Karpas-422 (cell line): ENCODE results near the gene JUND. TPM values are rescaled to one million over a fixed set of nuclear protein-coding genes. Genes with fewer than 3 reads are reported as not detected.
A peak's percentile ranks its signal among the peaks of the same experiment; 100 is the strongest.

ENCODE experiments used
- DNase-seq: peaks from one replicate; pipeline ENCODE4 v3.0.0-alpha.2; 2015
- H2AFZ ChIP-seq: fragments of 200-600 bp; sonication (generic); 2 replicates; pipeline ENCODE4 v1.6.1; 2014; ENCODE audit warnings: antibody characterized with exemption, low read length, mixed read lengths
- H3K27ac ChIP-seq: fragments of 200-600 bp; sonication (generic); 2 replicates; pipeline ENCODE4 v1.5.1; 2014; ENCODE audit warnings: mild to moderate bottlenecking, low read length, moderate library complexity
- H3K27me3 ChIP-seq: fragments of 200-600 bp; sonication (generic); 2 replicates; pipeline ENCODE4 v1.6.1; 2014; ENCODE audit warnings: low read length, mixed read lengths
- H3K36me3 ChIP-seq: fragments of 200-600 bp; sonication (generic); 2 replicates; pipeline ENCODE4 v1.6.1; 2014; ENCODE audit warnings: low read length, mixed read lengths; ENCODE audit not compliant: insufficient read depth
- H3K4me1 ChIP-seq: fragments of 200-600 bp; sonication (generic); 2 replicates; pipeline ENCODE4 v1.6.1; 2014; ENCODE audit warnings: mild to moderate bottlenecking, low read length, mixed read lengths
- H3K4me2 ChIP-seq: fragments of 200-600 bp; sonication (generic); 2 replicates; pipeline ENCODE4 v1.6.1; 2014; ENCODE audit warnings: low read length, low read depth, mild to moderate bottlenecking; ENCODE audit not compliant: poor library complexity, severe bottlenecking
- H3K4me3 ChIP-seq: fragments of 200-600 bp; sonication (generic); 2 replicates; pipeline ENCODE4 v1.5.1; 2014; ENCODE audit warnings: mild to moderate bottlenecking, antibody characterized with exemption, low read length, mixed read lengths
- H3K79me2 ChIP-seq: fragments of 200-600 bp; sonication (generic); 2 replicates; pipeline ENCODE4 v1.6.1; 2014; ENCODE audit warnings: mild to moderate bottlenecking, low read length, mixed read lengths
- H3K9ac ChIP-seq: fragments of 200-600 bp; sonication (generic); 2 replicates; pipeline ENCODE4 v1.6.0; 2014; ENCODE audit warnings: low read length
- H3K9me2 ChIP-seq: fragments of 200-600 bp; sonication (generic), shearing (Covaris generic); replicated peaks from 2 replicates; pipeline ENCODE4 v1.6.0; 2014; ENCODE audit warnings: mild to moderate bottlenecking, low read length, moderate library complexity; ENCODE audit not compliant: insufficient read depth
- H3K9me3 ChIP-seq: fragments of 300-700, 200-600 bp; sonication (generic); 2 replicates; pipeline ENCODE4 v1.6.1; 2014; ENCODE audit warnings: low read length, mixed read lengths
- H4K20me1 ChIP-seq: fragments of 200-600 bp; sonication (generic); 2 replicates; pipeline ENCODE4 v1.6.1; 2014; ENCODE audit warnings: mild to moderate bottlenecking, antibody characterized with exemption, low read length, low read depth; ENCODE audit not compliant: insufficient read depth
- total RNA-seq: library from RNA; depleted of rRNA; stranded (reverse); fragments of >200 nt; shearing (Covaris generic); gene quantifications from 2 replicates; pipeline ENCODE4 v1.2.3, GENCODE V29; 2014; ENCODE audit warnings: low replicate concordance

Gene JUND
- total RNA-seq, 1 experiment from 2014 or later, result 69.5 TPM

DNA sequence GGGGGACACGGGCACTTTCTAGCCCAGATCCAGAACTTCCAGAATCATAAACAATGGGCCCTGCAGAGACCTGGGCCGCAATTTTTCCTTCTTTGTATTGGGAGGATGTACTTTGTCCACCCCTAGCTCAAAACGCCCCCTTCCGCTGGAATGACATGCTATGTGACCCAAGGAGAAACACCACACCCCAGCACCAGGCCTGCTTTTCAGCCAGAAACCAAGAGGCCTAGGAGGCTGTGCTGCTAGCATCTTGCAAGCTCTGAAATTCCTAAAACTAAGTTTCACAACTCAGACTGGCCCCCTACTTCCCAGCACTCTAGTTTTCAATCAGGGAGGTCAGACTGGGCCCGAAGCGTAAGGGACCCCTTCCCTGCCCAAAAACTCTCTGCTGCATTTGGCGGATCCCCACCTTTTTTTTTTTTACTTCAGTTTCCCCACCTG is 40.9 kb upstream of the JUND start:
- peaks cover 34% of the 10 kb centered on the region for H3K79me2 ChIP-seq

GRCh38 chr19:18321734-18322102 is 40.3 kb upstream of the JUND start:
- peaks cover 34% of the 10 kb centered on the region for H3K79me2 ChIP-seq
- H3K4me1 ChIP-seq, result peaks cover 20% of the 10 kb centered on the region
- no peak overlapping the region for H2AFZ ChIP-seq
- no peaks in the 10 kb centered on the region for H3K36me3 ChIP-seq
- H3K9me2 ChIP-seq, result no peaks in the 10 kb centered on the region
- no peak for DNase-seq
- H3K9me3 ChIP-seq, result no peaks in the 10 kb centered on the region
- no peaks in the 10 kb centered on the region for H4K20me1 ChIP-seq
- peak overlapping the region; percentile 95 for H3K9ac ChIP-seq
- H3K4me2 ChIP-seq, result peak overlapping the region; percentile 93
- H3K27me3 ChIP-seq, result no peaks in the 10 kb centered on the region
- peak overlapping the region; percentile 80 for H3K27ac ChIP-seq
- peak overlapping the region; percentile 91 for H3K4me3 ChIP-seq

More for the DNA sequence above, 40.9 kb upstream of the JUND start:
- peaks cover 19% of the 10 kb centered on the region for H3K4me1 ChIP-seq
- no peak overlapping the region for H2AFZ ChIP-seq
- DNase-seq, result peak; percentile 84
- H3K9me2 ChIP-seq, result no peaks in the 10 kb centered on the region
- no peaks in the 10 kb centered on the region for H3K36me3 ChIP-seq
- H3K4me3 ChIP-seq, result peak overlapping the region; percentile 91
- H3K9ac ChIP-seq, result peak overlapping the region; percentile 95
- peak overlapping the region; percentile 80 for H3K27ac ChIP-seq
- peak overlapping the region; percentile 93 for H3K4me2 ChIP-seq
- no peaks in the 10 kb centered on the region for H3K27me3 ChIP-seq
- H4K20me1 ChIP-seq, result no peaks in the 10 kb centered on the region
- H3K9me3 ChIP-seq, result no peaks in the 10 kb centered on the region

- no peaks in the 10 kb centered on the region for H3K9me3 ChIP-seq
- no peaks in the 10 kb centered on the region for H3K9me2 ChIP-seq
- H3K4me3 ChIP-seq, result peak overlapping the region; percentile 91
- peaks cover 26% of the 10 kb centered on the region for H3K4me1 ChIP-seq
- H3K36me3 ChIP-seq, result no peaks in the 10 kb centered on the region
- H3K9ac ChIP-seq, result peak overlapping the region; percentile 95
- H3K4me2 ChIP-seq, result peak overlapping the region; percentile 93
- H4K20me1 ChIP-seq, result no peaks in the 10 kb centered on the region
- H3K27ac ChIP-seq, result 0 out of 2 replicates have a peak overlapping the region, but pooled peaks have one; percentile 80
- H2AFZ ChIP-seq, result no peak overlapping the region
- H3K79me2 ChIP-seq, result peaks cover 37% of the 10 kb centered on the region
- no peaks in the 10 kb centered on the region for H3K27me3 ChIP-seq
- no peak for DNase-seq
These were observed 39.7 kb upstream of the JUND start for GRCh38 chr19:18320865-18321733.

- Histone ChIP-seq H3K4me3 (no peak overlapping the region), H3K79me2 (peaks cover 37% of the 10 kb centered on the region), H3K27ac (no peak overlapping the region), H3K4me1 (peaks cover 27% of the 10 kb centered on the region), H3K4me2 (no peak overlapping the region), H4K20me1 (no peaks in the 10 kb centered on the region), H2AFZ (no peak overlapping the region), H3K27me3 (no peaks in the 10 kb centered on the region), H3K9ac (no peak overlapping the region), H3K9me2 (no peaks in the 10 kb centered on the region), H3K36me3 (no peaks in the 10 kb centered on the region), H3K9me3 (no peaks in the 10 kb centered on the region)
- DNase-seq, result no peak
These were observed 38.2 kb upstream of the JUND start for GRCh38 chr19:18319591-18320135.

GRCh38 chr19:18317961-18318800 is 36.8 kb upstream of the JUND start:
- H3K9me2 ChIP-seq, result no peaks in the 10 kb centered on the region
- no peaks in the 10 kb centered on the region for H3K27me3 ChIP-seq
- H3K9ac ChIP-seq, result no peak overlapping the region
- H3K36me3 ChIP-seq, result no peaks in the 10 kb centered on the region
- H3K79me2 ChIP-seq, result peaks cover 37% of the 10 kb centered on the region
- H3K4me2 ChIP-seq, result no peak overlapping the region
- DNase-seq, result no peak
- no peak overlapping the region for H3K4me3 ChIP-seq
- H3K27ac ChIP-seq, result no peak overlapping the region
- no peaks in the 10 kb centered on the region for H4K20me1 ChIP-seq
- H3K9me3 ChIP-seq, result no peaks in the 10 kb centered on the region
- H2AFZ ChIP-seq, result no peak overlapping the region
- H3K4me1 ChIP-seq, result peaks cover 20% of the 10 kb centered on the region

- peaks cover 8% of the 10 kb centered on the region for H3K4me1 ChIP-seq
- no peak overlapping the region for H2AFZ ChIP-seq
- H4K20me1 ChIP-seq, result no peaks in the 10 kb centered on the region
- no peak for DNase-seq
- H3K79me2 ChIP-seq, result 0 out of 2 replicates have a peak, but pooled peaks cover 3% of the 10 kb centered on the region
- H3K36me3 ChIP-seq, result no peaks in the 10 kb centered on the region
- H3K27me3 ChIP-seq, result no peaks in the 10 kb centered on the region
- no peak overlapping the region for H3K9ac ChIP-seq
- H3K27ac ChIP-seq, result no peak overlapping the region
- H3K4me2 ChIP-seq, result no peak overlapping the region
- no peaks in the 10 kb centered on the region for H3K9me2 ChIP-seq
- H3K9me3 ChIP-seq, result no peaks in the 10 kb centered on the region
- no peak overlapping the region for H3K4me3 ChIP-seq
These were observed 32.0 kb upstream of the JUND start for GRCh38 chr19:18313398-18313797.

- Histone ChIP-seq H2AFZ (no peak overlapping the region), H3K4me3 (no peak overlapping the region), H3K9ac (no peak overlapping the region), H3K36me3 (no peaks in the 10 kb centered on the region), H3K27ac (no peak overlapping the region), H3K79me2 (0 out of 2 replicates have a peak, but pooled peaks cover 3% of the 10 kb centered on the region), H4K20me1 (no peaks in the 10 kb centered on the region), H3K27me3 (no peaks in the 10 kb centered on the region), H3K9me2 (no peaks in the 10 kb centered on the region), H3K9me3 (no peaks in the 10 kb centered on the region), H3K4me2 (no peak overlapping the region), H3K4me1 (peaks cover 19% of the 10 kb centered on the region)
- DNase-seq, result no peak
These were observed 30.7 kb upstream of the JUND start for GRCh38 chr19:18312092-18312534.
